HG03039 (cell line): ENCODE measurements around the gene RHOF.
"Not testable (repeated sequence)": the region's sequence is repeated elsewhere in the genome, so short reads cannot be mapped to it uniquely, and the experiment has no call there.

ENCODE experiments used
- ATAC-seq: cut with Tn5 transposase; IDR thresholded peaks from one replicate; pipeline ENCODE4 v1.9.1; 2021; ENCODE audit warnings: mild to moderate bottlenecking, moderate library complexity; ENCODE audit not compliant: unreplicated experiment

The RHOF gene

DNA sequence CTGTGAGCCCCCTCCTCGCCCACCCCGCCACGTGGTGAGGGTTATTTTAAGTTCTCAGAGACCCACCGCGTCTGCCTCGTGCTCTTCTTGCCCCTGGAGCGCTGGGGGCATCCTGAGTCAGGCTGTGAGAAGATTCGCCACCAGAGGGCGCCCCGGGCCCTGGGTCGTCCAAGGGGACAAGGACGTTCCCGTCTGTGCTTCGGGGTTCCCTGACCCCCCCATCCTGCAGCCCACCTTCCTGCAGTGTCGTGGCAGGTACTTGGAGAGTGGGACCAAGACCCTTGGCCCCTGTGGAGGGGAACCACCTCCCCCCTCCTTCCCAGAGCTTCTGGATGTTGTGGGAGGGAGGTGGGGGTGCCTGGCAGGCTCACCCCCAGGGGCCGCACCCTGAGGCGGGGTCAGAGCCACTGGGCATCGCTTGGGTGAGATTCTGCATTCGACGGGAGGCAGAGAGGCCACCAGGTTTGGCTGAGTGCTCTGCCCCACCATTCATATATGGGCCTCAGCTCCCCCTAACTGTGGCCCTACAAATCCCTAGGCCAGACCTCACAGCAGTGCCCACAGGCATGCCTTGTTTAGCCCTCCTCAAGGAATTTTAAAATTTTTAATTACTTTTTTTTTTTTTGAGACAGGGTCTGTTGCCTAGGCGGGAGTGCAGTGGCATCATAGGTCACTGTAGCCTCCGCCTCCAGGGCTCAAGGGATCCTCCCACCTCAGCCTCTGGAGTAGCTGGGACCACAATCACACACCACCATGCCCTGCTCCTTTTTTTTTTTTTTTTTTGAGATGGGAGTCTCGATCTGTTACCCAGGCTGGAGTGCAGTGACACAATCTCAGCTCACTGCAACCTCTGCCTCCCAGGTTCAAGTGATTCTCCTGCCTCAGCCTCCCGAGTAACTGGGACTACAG lies 17.0 kb downstream of the RHOF start:
- ATAC-seq, result peak; percentile 40

DNA sequence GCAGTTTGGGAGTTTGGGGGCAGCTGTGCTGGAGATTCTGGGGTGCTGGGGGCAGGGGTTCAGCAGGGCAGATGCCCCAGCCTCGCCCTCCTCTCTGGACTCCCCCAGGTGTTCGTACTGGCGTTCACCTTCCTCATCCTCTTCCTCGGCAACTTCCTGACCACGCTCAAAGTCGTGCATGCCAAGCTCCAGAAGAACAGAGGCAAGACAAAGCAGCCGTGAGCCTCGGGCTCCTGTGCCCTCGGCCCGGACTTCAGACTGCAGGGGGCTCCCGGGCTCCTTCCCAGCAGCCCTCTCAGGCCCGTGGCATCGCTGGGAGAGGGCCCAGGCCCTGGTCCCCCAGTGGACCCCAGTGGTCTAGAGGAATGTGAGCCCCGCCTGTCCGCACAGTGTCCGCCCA lies 18.0 kb downstream of the RHOF start:
- ATAC-seq, result no peak

DNA sequence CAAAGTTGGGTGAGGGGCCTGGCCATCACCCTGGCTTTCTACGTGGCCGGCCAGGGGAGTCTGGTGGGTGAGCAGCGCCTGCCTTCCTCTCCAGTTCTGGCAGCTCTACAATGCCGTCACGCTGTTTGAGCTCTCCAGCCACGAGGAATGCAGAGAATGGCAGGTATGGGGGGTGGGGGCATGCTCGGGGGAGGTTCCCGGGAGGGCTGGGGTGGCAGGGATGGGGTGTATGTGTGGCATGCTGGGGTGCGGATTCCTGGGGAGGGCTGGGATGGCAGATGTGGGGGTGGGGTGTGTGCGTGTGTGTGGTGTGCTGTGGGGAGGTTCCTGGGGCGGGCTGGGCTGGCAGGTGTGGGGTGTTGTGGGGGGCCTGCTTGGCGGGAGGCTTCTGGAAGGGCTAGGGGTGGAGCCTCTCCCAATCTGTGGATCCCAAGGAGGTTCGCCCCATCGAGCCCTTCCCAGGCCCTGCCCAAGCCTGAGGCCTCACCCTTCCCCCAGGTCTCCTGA lies 18.5 kb downstream of the RHOF start:
- no peak for ATAC-seq

DNA sequence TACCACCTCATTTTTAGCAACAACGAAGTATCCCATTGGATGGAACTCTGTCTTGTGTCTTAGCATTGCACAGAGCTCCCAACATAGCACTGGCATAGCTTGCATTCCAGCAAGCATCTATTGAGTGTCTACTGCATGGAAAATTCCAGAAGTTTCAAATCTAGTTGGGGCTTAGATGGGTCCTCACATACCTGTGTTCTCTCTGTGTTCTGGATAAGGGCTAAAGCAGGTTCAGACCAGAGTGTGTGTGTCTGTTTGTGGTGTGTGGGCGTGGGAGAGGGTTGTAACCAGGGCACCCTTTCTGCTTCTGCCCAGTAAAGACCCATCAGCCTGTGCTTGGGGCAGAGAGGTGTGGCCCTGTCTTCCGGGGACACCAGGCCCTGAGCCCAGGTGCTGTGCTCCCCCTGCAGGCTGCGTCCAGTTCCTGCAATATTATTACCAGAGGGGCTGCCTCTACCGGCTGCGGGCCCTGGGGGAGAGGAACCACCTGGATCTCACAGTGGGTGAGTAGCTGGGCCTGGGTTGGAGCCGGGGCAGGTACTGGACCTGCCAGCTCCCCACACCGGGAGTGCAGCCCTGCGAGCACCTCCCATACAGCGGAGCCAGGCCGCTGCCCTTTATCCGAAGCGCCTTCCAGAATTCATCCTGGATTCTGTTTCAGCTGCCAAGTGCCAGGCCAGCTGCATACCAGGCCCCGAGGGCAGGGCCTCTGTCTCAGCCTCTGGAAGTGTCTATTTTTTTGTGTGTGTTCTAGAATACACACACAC lies 20.3 kb downstream of the RHOF start:
- ATAC-seq, result peak; percentile 66

DNA sequence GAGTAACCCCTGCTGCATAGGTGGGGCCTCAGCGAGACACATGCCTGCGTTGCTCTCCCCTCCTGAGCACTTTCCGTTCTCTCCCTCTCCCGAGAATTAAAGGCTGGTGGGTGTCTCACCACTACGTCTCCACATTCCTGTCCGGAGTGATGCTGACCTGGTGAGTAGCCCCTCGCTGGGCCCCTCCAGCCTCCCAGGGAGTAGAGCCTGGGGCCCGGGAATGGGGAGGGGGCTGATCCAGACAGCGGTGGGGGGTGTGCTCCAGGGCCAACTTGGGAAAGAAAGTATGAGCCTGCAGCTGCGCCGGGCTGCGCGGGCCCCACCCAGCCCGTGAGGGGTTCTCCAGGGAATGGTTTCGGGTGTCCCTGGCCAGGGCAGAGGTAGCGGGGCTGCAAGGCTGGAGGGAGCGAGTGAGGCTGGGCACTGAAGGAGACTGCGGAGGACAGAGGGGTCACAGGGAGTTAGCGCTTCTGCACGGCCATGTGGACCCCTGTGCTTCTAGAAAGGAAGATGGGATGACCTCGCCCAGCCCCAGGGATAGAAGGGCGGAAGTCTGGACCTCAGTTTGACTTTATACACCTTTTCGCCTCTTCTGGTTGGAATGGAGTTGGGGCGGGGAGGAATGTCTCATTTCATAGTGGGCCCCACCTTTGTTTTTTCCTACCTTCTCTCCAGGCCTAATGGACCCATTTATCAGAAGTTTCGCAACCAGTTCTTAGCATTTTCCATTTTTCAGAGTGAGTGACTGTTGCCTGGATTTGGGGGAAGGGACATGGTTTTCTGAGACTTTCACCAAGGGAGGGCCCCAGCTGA lies 22.5 kb downstream of the RHOF start:
- no peak for ATAC-seq

DNA sequence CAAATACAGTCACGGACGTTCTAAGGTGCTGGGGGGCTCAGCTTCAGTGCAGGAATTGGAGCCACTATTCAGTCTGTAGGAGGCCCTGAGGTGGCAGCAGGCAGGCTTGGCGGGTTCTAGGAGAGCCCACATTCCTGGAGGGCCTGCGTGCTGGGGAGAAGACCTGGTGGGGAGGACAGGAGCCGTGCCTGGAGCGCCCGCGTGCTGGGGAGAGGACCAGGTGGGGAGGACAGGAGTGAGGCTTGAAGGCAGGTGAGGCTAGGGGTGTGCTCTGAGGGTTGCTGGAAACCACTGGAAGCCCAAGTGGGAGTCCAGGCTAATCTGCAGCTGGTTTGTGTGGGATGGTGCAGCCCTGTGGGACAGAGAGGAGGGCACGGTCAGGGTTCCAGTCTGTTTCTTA lies 23.1 kb downstream of the RHOF start:
- ATAC-seq, result no peak

DNA sequence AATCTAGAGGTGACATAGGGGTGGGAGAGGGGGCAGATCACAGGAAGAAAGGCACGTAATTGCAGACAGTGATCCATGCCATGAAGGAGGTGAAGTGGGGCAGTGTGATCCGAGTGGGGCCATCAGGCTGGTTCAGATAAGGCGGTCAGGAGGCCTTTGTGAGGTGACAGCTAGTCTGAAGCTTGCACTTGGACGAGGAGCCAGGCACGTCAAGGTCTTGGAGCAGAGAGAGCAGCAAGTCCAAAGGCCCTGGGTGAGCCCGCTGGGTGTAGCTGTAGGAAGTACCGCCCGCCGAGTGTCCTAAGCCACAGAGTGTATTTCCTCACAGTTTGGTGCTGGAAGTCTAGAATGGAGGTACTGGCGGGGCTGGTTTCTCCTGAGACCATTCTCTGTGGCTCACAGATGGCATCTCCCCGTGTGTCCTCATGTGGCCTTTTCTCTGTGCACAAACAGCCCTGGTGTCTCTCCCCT lies 23.6 kb downstream of the RHOF start:
- no peak for ATAC-seq

DNA sequence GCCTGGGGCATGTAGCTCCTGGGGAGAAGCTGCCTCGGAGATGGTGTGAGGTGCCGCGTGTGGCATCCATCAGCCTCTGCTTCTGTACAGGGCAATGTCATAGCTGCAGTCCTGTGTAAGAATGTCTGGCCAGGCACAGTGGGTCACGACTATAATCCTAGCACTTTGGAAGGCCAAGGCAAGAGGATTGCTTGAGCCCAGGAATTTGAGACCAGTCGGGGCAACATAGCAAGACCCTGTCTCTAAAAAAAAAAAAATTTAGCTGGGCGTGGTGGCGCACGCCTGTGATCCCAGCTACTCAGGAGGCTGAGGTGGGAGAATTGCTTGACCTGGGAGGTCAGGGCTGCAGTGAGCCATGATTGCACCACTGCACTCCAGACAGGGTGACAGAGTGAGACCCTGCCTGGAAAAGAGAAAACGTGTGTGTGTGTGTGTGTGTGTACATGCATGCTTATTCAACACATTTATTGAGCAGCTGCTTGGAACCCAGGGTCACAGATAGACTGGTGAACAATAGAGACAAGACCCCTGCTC lies 24.1 kb downstream of the RHOF start:
- ATAC-seq, result no peak

DNA sequence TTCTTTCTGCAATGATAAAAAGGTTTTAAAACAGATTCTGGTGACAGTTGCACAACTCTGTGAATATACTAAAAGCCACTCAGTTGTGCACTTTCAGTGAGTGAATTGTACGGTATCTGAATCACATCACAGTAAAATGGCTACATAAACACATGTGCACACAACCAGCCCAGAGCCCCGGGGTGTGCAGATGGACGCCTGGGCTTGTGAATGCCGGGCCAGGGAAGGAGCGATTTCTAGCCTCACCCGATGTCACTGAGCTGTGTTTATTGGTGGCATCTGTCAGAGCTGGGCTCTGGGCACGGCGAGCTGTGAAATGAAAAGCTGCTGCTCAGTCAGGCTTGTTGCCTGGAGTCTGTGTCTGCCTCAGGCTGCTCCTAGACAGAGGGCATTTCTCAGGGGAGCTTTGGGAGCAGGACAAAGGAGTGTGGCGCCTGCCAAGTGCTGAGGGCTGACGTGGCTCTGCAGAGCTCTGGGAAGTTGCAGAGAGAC lies 25.9 kb downstream of the RHOF start:
- ATAC-seq, result no peak

DNA sequence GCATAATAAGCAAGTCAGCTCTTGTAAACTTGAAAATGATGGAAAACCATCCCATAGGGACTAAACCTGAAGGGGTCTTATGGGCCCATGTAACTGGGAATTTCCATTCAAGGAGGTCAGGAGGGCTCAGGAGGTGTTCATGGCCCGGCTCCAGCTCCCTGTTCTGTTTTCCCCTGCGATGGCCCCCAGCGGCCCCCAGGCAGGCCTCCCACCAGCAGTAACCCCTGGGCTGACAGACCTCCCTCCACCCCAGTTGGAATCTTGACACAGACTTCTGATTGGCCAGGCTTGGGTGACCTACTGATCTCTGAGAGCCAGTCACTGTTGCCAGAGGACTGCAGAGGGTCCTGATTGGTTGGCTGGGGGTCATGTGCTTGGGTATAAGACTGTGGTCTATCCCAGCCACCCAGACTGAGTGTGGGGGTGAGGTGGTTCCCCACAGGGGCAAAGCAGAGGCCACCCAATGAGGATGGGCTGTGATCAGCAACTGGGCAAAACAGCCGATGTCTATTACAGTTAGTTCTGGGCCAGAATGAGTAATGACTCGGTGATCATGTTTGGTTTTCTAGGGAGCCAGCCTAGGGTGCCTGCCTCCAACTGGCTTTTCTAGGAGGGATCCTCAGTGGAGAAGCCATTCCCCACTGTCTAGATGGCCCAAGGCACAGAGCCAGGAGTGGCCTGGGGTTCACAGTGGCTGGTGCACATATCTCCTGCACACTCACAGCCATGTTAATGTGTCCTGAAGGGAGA lies 27.0 kb downstream of the RHOF start:
- no peak for ATAC-seq

DNA sequence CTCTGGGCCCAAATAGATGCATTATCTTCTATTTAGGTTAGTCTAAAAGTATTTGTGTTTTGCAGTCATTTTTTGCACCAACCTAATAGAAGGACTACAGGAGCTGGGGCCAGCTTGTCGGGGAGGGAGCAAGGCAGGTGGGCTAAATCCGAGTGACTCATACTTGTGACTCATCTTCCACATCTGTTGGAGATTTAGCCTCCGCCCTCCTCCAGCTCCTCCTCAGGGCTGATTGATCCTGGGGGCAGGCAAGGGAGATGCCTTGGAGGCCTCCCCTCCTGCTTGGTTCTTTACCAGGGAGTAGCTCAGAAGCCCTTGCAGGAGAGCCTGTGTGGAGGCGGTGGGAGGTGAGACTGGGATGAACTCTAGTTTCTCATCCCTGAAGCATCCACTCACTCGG lies 27.9 kb downstream of the RHOF start:
- no peak for ATAC-seq

DNA sequence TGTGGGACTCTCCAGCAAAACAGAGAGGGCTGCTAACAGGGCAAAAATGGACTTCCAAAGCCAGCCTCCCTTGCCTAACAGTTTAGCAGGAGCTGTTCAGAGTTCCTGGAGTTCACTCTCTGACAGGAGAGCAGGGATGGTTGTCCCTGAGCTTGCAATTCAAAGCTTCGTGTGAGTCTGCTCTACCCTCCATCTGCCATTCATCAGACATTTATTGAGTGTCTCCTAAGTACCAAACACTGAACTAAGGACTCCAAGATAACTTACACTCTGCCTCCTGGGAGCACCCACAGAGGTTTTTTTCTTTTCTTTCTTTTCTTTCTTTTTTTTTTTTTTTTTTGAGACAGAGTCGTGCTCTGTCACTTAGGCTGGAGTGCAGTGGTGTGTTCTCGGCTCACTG lies 28.7 kb downstream of the RHOF start:
- ATAC-seq, result no peak

DNA sequence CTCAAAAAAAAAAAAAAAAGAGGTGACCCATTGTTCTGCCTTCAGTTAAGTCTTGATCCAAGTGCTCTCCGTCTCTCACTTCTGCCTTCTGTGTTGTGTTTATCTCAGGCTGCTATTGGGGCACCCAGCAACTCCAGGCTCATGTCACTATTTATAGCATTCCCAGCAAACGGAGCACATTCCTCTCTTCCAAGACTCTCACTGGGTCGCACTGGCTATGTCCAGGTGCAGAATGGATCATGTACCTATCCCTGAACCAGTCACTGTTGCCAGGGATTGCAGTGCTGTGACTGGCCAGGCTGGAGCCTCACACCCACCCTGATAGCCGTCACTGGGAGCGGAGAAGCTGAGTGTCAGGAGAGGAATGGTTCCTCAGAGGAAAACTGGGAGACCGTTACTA lies 31.2 kb downstream of the RHOF start:
- no peak for ATAC-seq

DNA sequence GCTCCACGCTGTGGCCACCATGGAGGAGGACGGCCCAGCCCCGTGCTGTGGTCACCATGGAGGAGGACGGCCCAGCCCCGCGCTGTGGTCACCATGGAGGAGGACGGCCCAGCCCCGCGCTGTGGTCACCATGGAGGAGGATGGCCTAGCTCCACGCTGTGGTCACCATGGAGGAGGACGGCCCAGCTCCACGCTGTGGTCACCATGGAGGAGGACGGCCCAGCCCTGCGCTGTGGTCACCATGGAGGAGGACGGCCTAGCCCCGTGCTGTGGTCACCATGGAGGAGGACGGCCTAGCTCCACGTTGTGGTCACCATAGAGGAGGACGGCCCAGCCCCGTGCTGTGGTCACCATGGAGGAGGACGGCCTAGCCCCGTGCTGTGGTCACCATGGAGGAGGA lies 35.0 kb downstream of the RHOF start:
- ATAC-seq, result not testable (repeated sequence)

DNA sequence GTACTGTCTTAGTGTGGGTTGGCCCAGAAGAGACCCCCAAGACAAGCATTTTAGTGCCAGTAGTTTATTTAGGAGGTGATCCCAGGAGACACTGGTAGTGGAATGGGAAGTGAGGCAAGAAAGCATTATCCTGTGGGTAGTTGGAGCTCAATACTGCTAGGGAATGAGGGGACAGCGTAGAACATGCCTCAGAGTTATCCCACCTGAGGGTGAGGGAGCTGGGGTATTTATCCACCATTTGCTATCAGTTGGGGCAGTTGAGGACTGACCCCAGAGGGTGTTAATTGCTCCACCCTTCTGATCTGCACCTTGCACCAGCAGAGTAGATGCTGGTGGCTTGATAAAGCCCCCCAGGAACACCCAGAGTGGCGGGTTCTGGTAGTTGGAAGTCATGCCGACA lies 37.9 kb downstream of the RHOF start:
- no peak for ATAC-seq

DNA sequence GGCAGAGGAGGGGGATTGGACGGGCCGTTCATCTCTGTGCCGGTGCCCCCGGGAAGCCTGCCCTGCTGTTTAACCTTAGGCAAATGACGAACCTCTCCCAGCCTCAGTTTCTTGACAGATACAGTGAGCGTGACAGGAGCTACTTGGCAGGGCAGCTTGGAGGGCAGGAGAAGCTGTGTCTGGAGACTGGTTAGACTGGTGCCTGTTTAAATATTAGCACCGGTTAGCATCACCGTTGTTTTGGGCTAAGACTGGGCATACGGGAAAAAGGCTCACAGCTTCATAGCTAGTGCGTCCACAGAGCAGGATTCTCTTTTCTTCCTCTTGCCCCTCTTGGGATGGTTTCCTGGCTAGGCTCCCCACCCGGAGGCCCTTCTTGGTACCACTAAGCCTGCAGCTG lies 38.7 kb downstream of the RHOF start:
- no peak for ATAC-seq

DNA sequence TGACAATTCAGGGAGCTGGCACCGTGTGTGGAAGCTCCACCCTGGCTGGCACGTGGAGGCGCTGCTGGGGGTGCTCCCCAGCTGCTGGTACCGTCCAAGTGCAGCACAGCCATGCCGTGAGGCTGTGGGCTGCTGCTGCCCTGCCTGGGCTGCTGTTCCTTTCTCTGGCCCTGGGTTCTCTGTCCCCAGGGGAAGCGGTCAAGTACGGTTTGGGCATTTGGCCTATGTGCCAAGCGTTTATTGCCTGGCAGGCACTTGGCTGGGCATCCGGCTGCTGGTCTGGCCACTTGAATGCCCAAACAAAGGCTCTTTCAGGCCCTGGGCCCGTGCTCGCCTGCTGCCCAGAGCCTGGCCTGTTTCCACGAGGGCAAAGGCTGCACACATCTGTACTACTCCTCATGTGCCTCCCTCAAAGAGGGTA lies 39.6 kb downstream of the RHOF start:
- no peak for ATAC-seq

DNA sequence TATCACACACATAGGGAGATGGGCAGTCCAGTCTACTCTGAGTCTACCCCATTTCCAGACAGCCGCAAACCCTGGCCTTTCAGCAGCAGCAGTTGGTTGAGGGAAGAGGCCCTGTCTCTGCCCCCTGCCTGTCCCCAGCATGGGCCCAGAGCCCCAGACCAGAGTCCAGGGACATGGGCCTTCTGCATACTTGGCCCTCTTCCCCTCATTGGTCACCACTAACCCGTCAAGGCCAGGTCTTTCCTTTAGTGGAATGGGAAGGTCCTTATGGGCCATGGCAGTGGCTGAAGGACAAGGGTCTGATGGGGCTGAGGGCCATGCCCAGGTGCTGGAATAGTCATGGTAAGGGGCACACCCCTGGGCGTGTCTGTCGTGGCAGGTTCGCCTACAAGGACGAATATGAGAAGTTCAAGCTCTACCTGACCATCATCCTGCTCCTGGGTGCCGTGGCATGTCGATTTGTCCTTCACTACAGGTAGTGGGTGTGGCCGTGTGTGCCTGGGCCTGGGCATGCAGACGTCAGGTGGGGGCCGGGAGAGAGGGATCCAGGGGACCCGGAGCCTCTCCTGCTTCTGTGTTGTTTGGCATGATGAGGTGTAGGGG lies 41.6 kb downstream of the RHOF start:
- no peak for ATAC-seq

DNA sequence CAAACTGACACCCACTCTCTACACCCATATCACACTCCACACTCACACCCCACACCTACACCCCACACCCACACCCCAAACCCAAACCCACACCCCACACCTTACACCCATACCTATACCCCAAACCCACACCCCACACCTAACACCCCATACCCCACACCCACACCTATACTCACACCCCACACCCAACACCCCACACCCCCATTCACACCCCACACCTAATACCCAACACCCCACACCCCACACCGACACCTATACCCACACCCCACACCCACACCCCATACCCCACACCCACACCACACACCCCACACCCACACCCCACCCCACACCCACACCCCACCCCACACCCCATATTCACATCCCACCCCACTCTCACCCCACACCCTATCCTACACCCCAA lies 42.5 kb downstream of the RHOF start:
- no peak for ATAC-seq
